Activated naive CD4-positive, alpha-beta T cell treated with anti-CD3 and anti-CD28 coated beads, Interleukin-2, amount 10 ng/mL, durations not matched to agents 7 days and 5 days (primary cell): Measurements from ENCODE around the gene EFNB1.

Experiments
- CTCF ChIA-PET: fragments of 350-600 bp; sonication (Branson Sonifier 250); formaldehyde crosslinking; loops from one replicate; lab custom pipeline; 2021; ENCODE audit warnings: antibody characterized with exemption; lab: Charles Lee
- DNase-seq: peaks from one replicate; pipeline ENCODE4 v3.0.0-alpha.2; 2020
- H3K27ac Mint-ChIP-seq: one replicate; pipeline ENCODE4 v1.8.0; 2021; ENCODE audit warnings: mild to moderate bottlenecking, moderate library complexity, mixed read lengths
- H3K27me3 Mint-ChIP-seq: one replicate; pipeline ENCODE4 v1.8.0; 2021; ENCODE audit warnings: mild to moderate bottlenecking, mixed read lengths
- H3K36me3 Mint-ChIP-seq: one replicate; pipeline ENCODE4 v1.8.0; 2021; ENCODE audit warnings: mixed read lengths
- H3K4me1 Mint-ChIP-seq: one replicate; pipeline ENCODE4 v1.8.0; 2021; ENCODE audit warnings: mixed read lengths
- H3K4me3 Mint-ChIP-seq: one replicate; pipeline ENCODE4 v1.8.0; 2021; ENCODE audit warnings: mild to moderate bottlenecking, moderate library complexity, mixed read lengths
- H3K9me3 Mint-ChIP-seq: one replicate; pipeline ENCODE4 v1.8.0; 2021; ENCODE audit warnings: mixed read lengths

The EFNB1 gene

GRCh38 chrX:68832516-68833447 is 4.0 kb downstream of the EFNB1 start:
- DNase-seq = no peak
- CTCF ChIA-PET = interaction anchor here (0.6 kb wide), 1 partner anchor 73 kb away, joined by 3 read pairs; no protein-coding TSS in a partner anchor
- no peaks in the 10 kb centered on the region for H3K9me3 Mint-ChIP-seq
- peaks cover 2% of the 10 kb centered on the region for H3K36me3 Mint-ChIP-seq
- H3K4me1 Mint-ChIP-seq = peaks cover 21% of the 10 kb centered on the region
- no peak overlapping the region for H3K4me3 Mint-ChIP-seq
- peaks cover 32% of the 10 kb centered on the region for H3K27me3 Mint-ChIP-seq
- no peak overlapping the region for H3K27ac Mint-ChIP-seq

GRCh38 chrX:68833448-68833805 is 4.6 kb downstream of the EFNB1 start:
- H3K27ac Mint-ChIP-seq = no peak overlapping the region
- no peak for DNase-seq
- peaks cover 2% of the 10 kb centered on the region for H3K36me3 Mint-ChIP-seq
- H3K4me1 Mint-ChIP-seq = peaks cover 18% of the 10 kb centered on the region
- CTCF ChIA-PET = interaction anchor here (1.1 kb wide), 1 partner anchor 554 kb away, joined by 3 read pairs; no protein-coding TSS in a partner anchor
- no peaks in the 10 kb centered on the region for H3K9me3 Mint-ChIP-seq
- H3K27me3 Mint-ChIP-seq = peaks cover 31% of the 10 kb centered on the region
- no peak overlapping the region for H3K4me3 Mint-ChIP-seq

- Mint-ChIP-seq H3K36me3 (peaks cover 2% of the 10 kb centered on the region), H3K27me3 (peaks cover 27% of the 10 kb centered on the region), H3K4me3 (no peak overlapping the region), H3K27ac (no peak overlapping the region), H3K9me3 (no peaks in the 10 kb centered on the region), H3K4me1 (peaks cover 16% of the 10 kb centered on the region)
- DNase-seq = no peak
- CTCF ChIA-PET = interaction anchor here (1.1 kb wide), 1 partner anchor 553 kb away, joined by 3 read pairs; no protein-coding TSS in a partner anchor
These were observed 5.1 kb downstream of the EFNB1 start for GRCh38 chrX:68833855-68834331.

DNA sequence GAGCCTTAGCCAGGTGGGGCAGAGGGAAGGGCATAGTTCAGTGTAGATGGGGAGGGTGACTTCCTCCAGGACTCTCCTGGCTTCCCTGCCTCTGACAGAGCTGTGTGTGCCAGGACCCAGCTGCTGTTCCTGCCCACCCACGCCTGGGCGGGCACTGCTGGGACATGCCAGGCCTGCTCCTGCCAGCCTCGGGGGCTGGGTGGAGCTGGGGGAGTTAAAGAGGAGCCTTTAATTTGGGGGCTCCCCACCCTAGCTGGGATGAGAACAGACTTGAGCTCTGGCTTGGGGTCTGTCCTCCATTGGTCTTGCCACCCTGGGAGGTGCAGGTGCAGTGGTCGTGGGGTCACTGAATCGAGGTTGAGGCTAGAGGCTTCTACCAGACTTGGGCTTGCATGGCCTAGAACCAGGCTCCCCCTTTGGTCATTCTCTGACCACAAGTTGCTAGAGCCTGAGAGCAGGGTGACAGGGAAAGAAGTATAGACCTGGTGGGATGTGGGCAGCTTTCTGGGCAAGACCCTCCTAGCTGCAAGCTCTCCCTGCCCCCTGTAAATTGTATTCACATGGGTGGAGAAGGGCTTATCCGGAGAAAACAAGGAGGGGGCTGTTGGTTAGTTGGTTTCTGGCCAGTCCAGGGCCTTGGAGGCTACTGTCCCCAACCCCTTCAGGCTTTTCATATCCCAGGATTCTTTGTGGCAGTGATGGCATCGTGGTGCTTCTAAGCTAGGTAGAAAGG is 5.7 kb downstream of the EFNB1 start:
- Mint-ChIP-seq H3K4me3 (no peak overlapping the region), H3K4me1 (peaks cover 16% of the 10 kb centered on the region), H3K27ac (no peak overlapping the region), H3K36me3 (peaks cover 2% of the 10 kb centered on the region), H3K27me3 (peaks cover 25% of the 10 kb centered on the region), H3K9me3 (no peaks in the 10 kb centered on the region)
- CTCF ChIA-PET = interaction anchor here (1.1 kb wide), 1 partner anchor 553 kb away, joined by 3 read pairs; no protein-coding TSS in a partner anchor
- DNase-seq = no peak

- H3K36me3 Mint-ChIP-seq = peaks cover 2% of the 10 kb centered on the region
- no peaks in the 10 kb centered on the region for H3K9me3 Mint-ChIP-seq
- H3K27ac Mint-ChIP-seq = no peak overlapping the region
- CTCF ChIA-PET = interaction anchor here (1.2 kb wide), 1 partner anchor 18 kb away, joined by 3 read pairs; no protein-coding TSS in a partner anchor
- no peak overlapping the region for H3K4me3 Mint-ChIP-seq
- no peak for DNase-seq
- H3K4me1 Mint-ChIP-seq = peaks cover 13% of the 10 kb centered on the region
- peaks cover 19% of the 10 kb centered on the region for H3K27me3 Mint-ChIP-seq
These were observed 6.3 kb downstream of the EFNB1 start for GRCh38 chrX:68835104-68835442.

GRCh38 chrX:68835468-68835867 is 6.6 kb downstream of the EFNB1 start:
- Mint-ChIP-seq H3K27me3 (peaks cover 15% of the 10 kb centered on the region), H3K9me3 (no peaks in the 10 kb centered on the region), H3K4me3 (no peak overlapping the region), H3K36me3 (peaks cover 2% of the 10 kb centered on the region), H3K27ac (no peak overlapping the region), H3K4me1 (peaks cover 13% of the 10 kb centered on the region)
- CTCF ChIA-PET = interaction anchor here (1.2 kb wide), 1 partner anchor 18 kb away, joined by 3 read pairs; no protein-coding TSS in a partner anchor
- DNase-seq = no peak

GRCh38 chrX:68837119-68837518 is 8.3 kb downstream of the EFNB1 start:
- CTCF ChIA-PET = no interaction called here
- no peak overlapping the region for H3K4me3 Mint-ChIP-seq

GRCh38 chrX:68838571-68838910 is 9.7 kb downstream of the EFNB1 start:
- no peaks in the 10 kb centered on the region for H3K36me3 Mint-ChIP-seq
- no peak for DNase-seq
- H3K9me3 Mint-ChIP-seq = no peaks in the 10 kb centered on the region
- H3K27ac Mint-ChIP-seq = no peak overlapping the region
- no peaks in the 10 kb centered on the region for H3K4me1 Mint-ChIP-seq
- no peaks in the 10 kb centered on the region for H3K27me3 Mint-ChIP-seq
- CTCF ChIA-PET = no interaction called here
- no peak overlapping the region for H3K4me3 Mint-ChIP-seq

More at GRCh38 chrX:68837119-68837518, 8.3 kb downstream of the EFNB1 start:
- H3K9me3 Mint-ChIP-seq = no peaks in the 10 kb centered on the region
- H3K4me1 Mint-ChIP-seq = peaks cover 2% of the 10 kb centered on the region
- no peak overlapping the region for H3K27ac Mint-ChIP-seq
- no peak for DNase-seq
- peaks cover 2% of the 10 kb centered on the region for H3K27me3 Mint-ChIP-seq
- peaks cover 1% of the 10 kb centered on the region for H3K36me3 Mint-ChIP-seq

GRCh38 chrX:68839771-68840170 is 10.9 kb downstream of the EFNB1 start:
- Mint-ChIP-seq H3K9me3 (no peaks in the 10 kb centered on the region), H3K36me3 (no peaks in the 10 kb centered on the region), H3K4me3 (no peak overlapping the region), H3K27ac (no peak overlapping the region), H3K4me1 (no peaks in the 10 kb centered on the region), H3K27me3 (no peaks in the 10 kb centered on the region)
- CTCF ChIA-PET = no interaction called here
- DNase-seq = no peak

DNA sequence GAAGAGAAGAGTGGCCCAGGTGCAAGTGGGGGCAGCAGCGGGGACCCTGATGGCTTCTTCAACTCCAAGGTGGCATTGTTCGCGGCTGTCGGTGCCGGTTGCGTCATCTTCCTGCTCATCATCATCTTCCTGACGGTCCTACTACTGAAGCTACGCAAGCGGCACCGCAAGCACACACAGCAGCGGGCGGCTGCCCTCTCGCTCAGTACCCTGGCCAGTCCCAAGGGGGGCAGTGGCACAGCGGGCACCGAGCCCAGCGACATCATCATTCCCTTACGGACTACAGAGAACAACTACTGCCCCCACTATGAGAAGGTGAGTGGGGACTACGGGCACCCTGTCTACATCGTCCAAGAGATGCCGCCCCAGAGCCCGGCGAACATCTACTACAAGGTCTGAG is 11.4 kb downstream of the EFNB1 start:
- no peak for DNase-seq
- Mint-ChIP-seq H3K4me3 (no peak overlapping the region), H3K36me3 (no peaks in the 10 kb centered on the region), H3K27me3 (no peaks in the 10 kb centered on the region), H3K4me1 (no peaks in the 10 kb centered on the region), H3K27ac (no peak overlapping the region), H3K9me3 (no peaks in the 10 kb centered on the region)
- CTCF ChIA-PET = no interaction called here

DNA sequence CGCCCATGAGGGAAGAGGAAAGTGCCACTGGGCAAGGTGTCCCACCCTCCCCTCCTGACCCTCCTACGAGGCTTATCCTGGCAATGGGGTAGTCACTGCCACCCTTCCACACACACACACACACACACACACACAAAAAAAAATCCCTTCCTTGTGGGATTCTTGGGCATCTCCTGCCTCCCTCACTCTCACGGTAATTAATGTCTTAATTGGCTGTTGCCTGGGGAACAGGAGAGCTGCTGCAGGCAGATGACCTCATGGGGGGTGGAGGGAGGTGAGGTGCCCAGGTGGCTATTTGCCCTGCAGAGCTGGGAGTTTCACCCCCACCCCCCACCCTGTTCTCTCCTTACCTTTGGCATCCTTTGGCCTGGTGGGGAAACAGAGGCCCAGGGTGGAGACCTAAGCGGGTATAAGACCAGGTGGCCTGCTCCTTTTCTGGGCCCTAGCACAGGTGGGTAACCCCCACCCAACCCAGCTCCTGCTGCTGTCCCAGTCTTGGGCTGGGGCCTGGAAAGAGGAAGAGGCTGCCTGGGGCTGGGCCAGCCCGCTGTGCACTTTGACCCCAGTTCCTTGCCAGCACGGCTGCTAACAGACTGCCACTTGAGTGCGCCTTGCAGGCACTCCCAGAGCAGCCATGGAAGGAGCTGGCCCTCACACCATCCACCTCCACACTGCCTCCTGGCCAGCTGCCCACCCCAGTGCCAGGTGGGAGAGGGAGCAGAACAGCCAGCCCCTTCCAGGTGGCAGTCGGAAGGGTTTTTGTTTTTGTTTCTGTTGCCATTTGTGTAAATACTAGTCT is 12.6 kb downstream of the EFNB1 start:
- CTCF ChIA-PET = no interaction called here
- no peaks in the 10 kb centered on the region for H3K9me3 Mint-ChIP-seq
- no peaks in the 10 kb centered on the region for H3K36me3 Mint-ChIP-seq
- no peaks in the 10 kb centered on the region for H3K27me3 Mint-ChIP-seq
- DNase-seq = no peak
- H3K4me3 Mint-ChIP-seq = no peak overlapping the region
- H3K27ac Mint-ChIP-seq = no peak overlapping the region
- no peaks in the 10 kb centered on the region for H3K4me1 Mint-ChIP-seq

DNA sequence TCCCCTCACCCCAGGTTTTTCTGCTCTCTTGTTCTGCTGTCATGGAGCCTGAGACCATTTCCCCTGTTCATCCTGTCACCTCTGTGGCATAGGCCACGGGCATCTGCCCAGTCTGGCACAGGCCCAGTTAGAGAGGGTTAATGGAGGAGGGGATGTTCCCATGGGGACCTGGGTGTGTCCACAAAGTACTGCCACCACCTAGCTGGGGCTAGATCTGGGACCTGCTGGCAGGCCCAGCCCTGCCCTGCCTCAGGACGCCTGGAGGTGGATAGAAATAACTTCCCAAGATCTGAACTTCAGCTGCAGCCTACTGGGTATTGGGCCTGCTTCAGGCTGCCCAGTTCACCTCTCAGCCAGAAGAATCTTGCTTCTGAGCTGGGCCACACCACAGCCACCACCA is 13.5 kb downstream of the EFNB1 start:
- H3K27me3 Mint-ChIP-seq = no peaks in the 10 kb centered on the region
- H3K4me1 Mint-ChIP-seq = no peaks in the 10 kb centered on the region
- CTCF ChIA-PET = no interaction called here

DNA sequence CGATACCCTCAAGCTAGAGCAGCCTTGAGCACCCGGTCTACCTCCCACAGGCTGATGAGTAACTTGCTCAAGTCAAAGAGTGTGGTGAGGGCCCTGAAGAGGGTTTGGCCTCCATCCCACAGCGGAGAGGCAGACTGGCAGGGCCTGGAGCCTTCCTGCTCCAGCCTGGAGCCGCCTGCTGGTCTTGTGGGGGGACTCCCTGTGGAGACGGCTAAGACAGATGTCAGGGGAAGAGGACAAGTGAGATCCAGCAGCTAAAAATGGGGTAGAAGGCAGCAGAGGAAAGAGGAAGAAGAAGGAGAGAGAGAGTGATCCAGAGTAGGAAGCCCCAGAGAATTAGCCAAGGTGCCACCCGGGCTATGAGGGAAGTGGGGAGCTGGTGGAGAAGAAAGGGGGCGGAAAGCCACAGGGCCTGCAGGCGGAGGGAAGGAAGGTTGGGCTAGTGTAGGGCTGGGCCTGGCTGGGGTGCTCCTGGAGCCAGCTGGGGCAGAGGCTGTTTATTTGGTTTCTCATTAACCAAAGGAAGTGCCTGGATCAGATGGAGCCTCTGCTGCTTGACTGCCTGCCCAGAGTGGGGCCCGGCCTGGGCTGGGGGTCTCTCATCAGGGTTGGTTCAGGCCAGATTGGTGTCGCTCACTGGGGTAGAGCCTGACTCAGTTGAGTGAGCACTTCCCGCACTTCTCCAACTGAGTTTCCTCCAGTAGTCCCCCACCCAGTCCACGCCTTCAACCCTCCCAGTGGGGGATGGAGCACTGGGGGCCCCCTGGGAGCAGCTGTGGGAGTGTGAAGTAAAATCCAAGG is 14.2 kb downstream of the EFNB1 start:
- Mint-ChIP-seq H3K36me3 (no peaks in the 10 kb centered on the region), H3K27me3 (no peaks in the 10 kb centered on the region), H3K4me3 (no peak overlapping the region), H3K27ac (no peak overlapping the region), H3K9me3 (no peaks in the 10 kb centered on the region), H3K4me1 (no peaks in the 10 kb centered on the region)
- CTCF ChIA-PET = no interaction called here
- DNase-seq = no peak

More for the DNA sequence above, 13.5 kb downstream of the EFNB1 start:
- no peak for DNase-seq
- H3K4me3 Mint-ChIP-seq = no peak overlapping the region
- H3K36me3 Mint-ChIP-seq = no peaks in the 10 kb centered on the region
- H3K27ac Mint-ChIP-seq = no peak overlapping the region
- H3K9me3 Mint-ChIP-seq = no peaks in the 10 kb centered on the region
